GM19240 (cell line): ENCODE results near the gene WNT3A.

ENCODE experiments used
- DNase-seq: peaks from one replicate; pipeline ENCODE4 v3.0.0; 2011; ENCODE audit warnings: low spot score; ENCODE audit not compliant: insufficient read length

Gene WNT3A

GRCh38 chr1:228048659-228049298, 42.0 kb downstream of the WNT3A start:
- no peak for DNase-seq

- DNase-seq, result no peak
These were observed 43.9 kb downstream of the WNT3A start for GRCh38 chr1:228050571-228051231.

GRCh38 chr1:228058172-228058948, 51.6 kb downstream of the WNT3A start:
- no peak for DNase-seq

- DNase-seq, result no peak
These were observed 52.3 kb downstream of the WNT3A start for GRCh38 chr1:228058949-228059633.

GRCh38 chr1:228059634-228060457, 53.0 kb downstream of the WNT3A start:
- DNase-seq, result no peak

GRCh38 chr1:228060458-228061190, 53.8 kb downstream of the WNT3A start:
- DNase-seq, result no peak

- DNase-seq, result no peak
These were observed 54.8 kb downstream of the WNT3A start for GRCh38 chr1:228061411-228062084.

- no peak for DNase-seq
These were observed 55.4 kb downstream of the WNT3A start for GRCh38 chr1:228062085-228062791.

- no peak for DNase-seq
These were observed 56.0 kb downstream of the WNT3A start for GRCh38 chr1:228062812-228063211.

- no peak for DNase-seq
These were observed 56.7 kb downstream of the WNT3A start for GRCh38 chr1:228063251-228064191.

- DNase-seq, result no peak
These were observed 57.5 kb downstream of the WNT3A start for GRCh38 chr1:228064296-228064695.

GRCh38 chr1:228064741-228065542, 58.1 kb downstream of the WNT3A start:
- no peak for DNase-seq

- no peak for DNase-seq
These were observed 58.9 kb downstream of the WNT3A start for GRCh38 chr1:228065543-228066347.

- DNase-seq, result no peak
These were observed 59.6 kb downstream of the WNT3A start for GRCh38 chr1:228066416-228066815.

GRCh38 chr1:228066891-228067654, 60.3 kb downstream of the WNT3A start:
- DNase-seq, result no peak

GRCh38 chr1:228068359-228068758, 61.6 kb downstream of the WNT3A start:
- no peak for DNase-seq
